MG63 (cell line): ENCODE measurements around the gene SERPINA7. TPM values are rescaled to one million over a fixed set of nuclear protein-coding genes. Genes with fewer than 3 reads are reported as not detected.
"Not testable (repeated sequence)": the region's sequence is repeated elsewhere in the genome, so short reads cannot be mapped to it uniquely, and the experiment has no call there.

Experiments used
- DNase-seq: peaks from one replicate; pipeline ENCODE4 v3.0.0-alpha.2; 2020
- H3K27me3 ChIP-seq: fragments of 250-450 bp; sonication (Bioruptor Pico); 2 replicates; pipeline ENCODE4 v1.5.1; 2020; ENCODE audit warnings: mild to moderate bottlenecking, moderate library complexity
- H3K36me3 ChIP-seq: fragments of 250-450 bp; sonication (Bioruptor Pico); 2 replicates; pipeline ENCODE4 v1.5.1; 2020; ENCODE audit warnings: mild to moderate bottlenecking, moderate library complexity
- H3K4me3 ChIP-seq: fragments of 250-450 bp; sonication (Bioruptor Pico); 2 replicates; pipeline ENCODE4 v1.5.1; 2020; ENCODE audit warnings: mild to moderate bottlenecking, moderate library complexity
- H3K9me3 ChIP-seq: fragments of 250-450 bp; sonication (Bioruptor Pico); 2 replicates; pipeline ENCODE4 v1.5.1; 2020; ENCODE audit warnings: mild to moderate bottlenecking, moderate library complexity
- total RNA-seq: library from RNA; depleted of rRNA; stranded (reverse); fragments of >200 nt; shearing (Covaris generic); gene quantifications from 2 replicates; pipeline ENCODE4 v1.2.3, GENCODE V29; 2014; ENCODE audit warnings: low replicate concordance; rRNA removed

The SERPINA7 gene
- not detected in 2 replicates for total RNA-seq

GRCh38 chrX:106038625-106039024 lies at the start of gene SERPINA7:
TSS of gene SERPINA7 (minus strand) at chrX:106038727. CDS start at chrX:106037058, 1,669 bp downstream.
- no peak for DNase-seq
- no peaks in the 10 kb centered on the region for H3K36me3 ChIP-seq
- no peaks in the 10 kb centered on the region for H3K9me3 ChIP-seq
- H3K4me3 ChIP-seq = no peak within 1 kb of the TSS
- no peaks in the 10 kb centered on the region for H3K27me3 ChIP-seq

GRCh38 chrX:106069048-106069447 lies 30.5 kb upstream of the SERPINA7 start:
- no peak for DNase-seq
- Histone ChIP-seq H3K4me3 (no peak overlapping the region), H3K27me3 (no peaks in the 10 kb centered on the region), H3K36me3 (no peaks in the 10 kb centered on the region), H3K9me3 (no peaks in the 10 kb centered on the region)

- Histone ChIP-seq H3K4me3 (no peak overlapping the region), H3K36me3 (no peaks in the 10 kb centered on the region), H3K27me3 (no peaks in the 10 kb centered on the region), H3K9me3 (no peaks in the 10 kb centered on the region)
- DNase-seq = no peak
Measured at GRCh38 chrX:106050054-106050453, 11.5 kb upstream of the SERPINA7 start.

- Histone ChIP-seq H3K9me3 (no peaks in the 10 kb centered on the region), H3K4me3 (no peak overlapping the region), H3K36me3 (no peaks in the 10 kb centered on the region), H3K27me3 (no peaks in the 10 kb centered on the region)
- no peak for DNase-seq
Measured at GRCh38 chrX:106042296-106042695, 3.8 kb upstream of the SERPINA7 start.

GRCh38 chrX:106040861-106041260 lies 2.3 kb upstream of the SERPINA7 start:
- Histone ChIP-seq H3K36me3 (no peaks in the 10 kb centered on the region), H3K4me3 (no peak overlapping the region), H3K27me3 (no peaks in the 10 kb centered on the region), H3K9me3 (no peaks in the 10 kb centered on the region)
- DNase-seq = no peak

- H3K9me3 ChIP-seq = no peaks in the 10 kb centered on the region
- no peak overlapping the region for H3K4me3 ChIP-seq
- DNase-seq = no peak
- no peaks in the 10 kb centered on the region for H3K36me3 ChIP-seq
- no peaks in the 10 kb centered on the region for H3K27me3 ChIP-seq
Measured at GRCh38 chrX:106039920-106040319, 1.4 kb upstream of the SERPINA7 start.

- Histone ChIP-seq H3K27me3 (no peaks in the 10 kb centered on the region), H3K4me3 (no peak overlapping the region), H3K36me3 (no peaks in the 10 kb centered on the region), H3K9me3 (no peaks in the 10 kb centered on the region)
- DNase-seq = no peak
Measured at GRCh38 chrX:106037835-106038473, 573 bp downstream of the SERPINA7 start.

GRCh38 chrX:106036716-106037115 lies 1.8 kb downstream of the SERPINA7 start:
- no peak overlapping the region for H3K4me3 ChIP-seq
- DNase-seq = no peak
- H3K36me3 ChIP-seq = no peaks in the 10 kb centered on the region
- no peaks in the 10 kb centered on the region for H3K9me3 ChIP-seq
- no peaks in the 10 kb centered on the region for H3K27me3 ChIP-seq

- Histone ChIP-seq H3K4me3 (no peak overlapping the region), H3K36me3 (no peaks in the 10 kb centered on the region), H3K27me3 (no peaks in the 10 kb centered on the region), H3K9me3 (no peaks in the 10 kb centered on the region)
- no peak for DNase-seq
Measured at GRCh38 chrX:106035064-106035463, 3.5 kb downstream of the SERPINA7 start.

- H3K36me3 ChIP-seq = no peaks in the 10 kb centered on the region
- H3K9me3 ChIP-seq = no peaks in the 10 kb centered on the region
- DNase-seq = no peak
- H3K4me3 ChIP-seq = no peak overlapping the region
- no peaks in the 10 kb centered on the region for H3K27me3 ChIP-seq
Measured at GRCh38 chrX:106023947-106024346, 14.6 kb downstream of the SERPINA7 start.

- no peak for DNase-seq
- H3K36me3 ChIP-seq = no peaks in the 10 kb centered on the region
- H3K4me3 ChIP-seq = no peak overlapping the region
- H3K9me3 ChIP-seq = no peaks in the 10 kb centered on the region
- H3K27me3 ChIP-seq = no peaks in the 10 kb centered on the region
Measured at GRCh38 chrX:106022238-106022637, 16.3 kb downstream of the SERPINA7 start.

- DNase-seq = no peak
- H3K27me3 ChIP-seq = no peaks in the 10 kb centered on the region
- no peaks in the 10 kb centered on the region for H3K9me3 ChIP-seq
- no peaks in the 10 kb centered on the region for H3K36me3 ChIP-seq
- H3K4me3 ChIP-seq = no peak overlapping the region
Measured at GRCh38 chrX:106014119-106014775, 24.3 kb downstream of the SERPINA7 start.

- no peak for DNase-seq
- H3K36me3 ChIP-seq = no peaks in the 10 kb centered on the region
- H3K27me3 ChIP-seq = no peaks in the 10 kb centered on the region
Measured at GRCh38 chrX:106009145-106009544, 29.4 kb downstream of the SERPINA7 start.

GRCh38 chrX:106007815-106008214 lies 30.7 kb downstream of the SERPINA7 start:
- DNase-seq = no peak
- no peaks in the 10 kb centered on the region for H3K27me3 ChIP-seq
- no peaks in the 10 kb centered on the region for H3K9me3 ChIP-seq
- no peaks in the 10 kb centered on the region for H3K36me3 ChIP-seq
- no peak overlapping the region for H3K4me3 ChIP-seq

More at GRCh38 chrX:106009145-106009544, 29.4 kb downstream of the SERPINA7 start:
- H3K4me3 ChIP-seq = no peak overlapping the region
- H3K9me3 ChIP-seq = no peaks in the 10 kb centered on the region

GRCh38 chrX:106005684-106006083 lies 32.8 kb downstream of the SERPINA7 start:
- no peaks in the 10 kb centered on the region for H3K27me3 ChIP-seq
- H3K9me3 ChIP-seq = no peaks in the 10 kb centered on the region
- DNase-seq = no peak
- H3K4me3 ChIP-seq = no peak overlapping the region
- H3K36me3 ChIP-seq = no peaks in the 10 kb centered on the region

- not testable (repeated sequence) for H3K4me3 ChIP-seq, DNase-seq, H3K27me3 ChIP-seq, H3K36me3 ChIP-seq, H3K9me3 ChIP-seq
Measured at GRCh38 chrX:106000609-106001008, 37.9 kb downstream of the SERPINA7 start.

GRCh38 chrX:106000203-106000602 lies 38.3 kb downstream of the SERPINA7 start:
- no peaks in the 10 kb centered on the region for H3K27me3 ChIP-seq
- H3K9me3 ChIP-seq = no peaks in the 10 kb centered on the region
- H3K36me3 ChIP-seq = no peaks in the 10 kb centered on the region
- no peak for DNase-seq
- no peak overlapping the region for H3K4me3 ChIP-seq

- H3K4me3 ChIP-seq = no peak overlapping the region
- DNase-seq = no peak
- no peaks in the 10 kb centered on the region for H3K27me3 ChIP-seq
- H3K36me3 ChIP-seq = no peaks in the 10 kb centered on the region
- H3K9me3 ChIP-seq = no peaks in the 10 kb centered on the region
Measured at GRCh38 chrX:105999294-105999693, 39.2 kb downstream of the SERPINA7 start.
